GM23248 (cell line): Measurements from ENCODE around the gene SMYD1.

Source experiments
- EZH2 ChIP-seq: fragments of 200-600 bp; sonication (generic); IDR thresholded peaks from 2 replicates; pipeline ENCODE4 v1.6.1; 2018; ENCODE audit warnings: antibody characterized with exemption, mild to moderate bottlenecking; ENCODE audit not compliant: insufficient read depth, poor library complexity, severe bottlenecking
- EZH2phosphoT487 ChIP-seq: fragments of 200-600 bp; sonication (generic); IDR thresholded peaks from 2 replicates; pipeline ENCODE4 v1.6.1; 2018; ENCODE audit warnings: antibody characterized with exemption, moderate library complexity, mild to moderate bottlenecking, low read depth; ENCODE audit not compliant: insufficient read depth

DNA sequence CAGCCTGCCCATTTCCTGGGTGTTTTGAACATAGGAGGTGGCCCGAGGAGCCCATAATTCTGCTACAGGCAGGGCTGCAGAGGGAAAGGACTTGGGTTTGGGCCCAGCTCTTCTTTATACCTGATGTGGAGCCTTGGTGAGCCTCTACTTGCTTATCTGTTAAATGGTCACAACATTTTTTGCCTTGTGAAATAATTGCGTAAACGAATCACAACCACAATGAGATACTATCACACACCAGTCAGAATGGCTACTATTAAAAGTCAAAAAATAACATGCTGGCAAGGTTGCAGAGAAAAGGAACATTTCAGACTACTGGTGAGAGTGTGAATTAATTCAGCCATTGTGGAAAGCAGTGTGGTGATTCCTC is 64.4 kb downstream of the SMYD1 start:
- TF ChIP-seq EZH2phosphoT487, result no peak
- TF ChIP-seq EZH2, result no peak
